DMS153 treated with DMSO at 0.1 percent for 48 hours (cell line): ENCODE measurements around the gene ATP11A.

ENCODE experiments used
- DNase-seq: peaks from one replicate; lab custom pipeline; 2025; ENCODE audit not compliant: unreplicated experiment; lab: John Stamatoyannopoulos, UW

Gene ATP11A

DNA sequence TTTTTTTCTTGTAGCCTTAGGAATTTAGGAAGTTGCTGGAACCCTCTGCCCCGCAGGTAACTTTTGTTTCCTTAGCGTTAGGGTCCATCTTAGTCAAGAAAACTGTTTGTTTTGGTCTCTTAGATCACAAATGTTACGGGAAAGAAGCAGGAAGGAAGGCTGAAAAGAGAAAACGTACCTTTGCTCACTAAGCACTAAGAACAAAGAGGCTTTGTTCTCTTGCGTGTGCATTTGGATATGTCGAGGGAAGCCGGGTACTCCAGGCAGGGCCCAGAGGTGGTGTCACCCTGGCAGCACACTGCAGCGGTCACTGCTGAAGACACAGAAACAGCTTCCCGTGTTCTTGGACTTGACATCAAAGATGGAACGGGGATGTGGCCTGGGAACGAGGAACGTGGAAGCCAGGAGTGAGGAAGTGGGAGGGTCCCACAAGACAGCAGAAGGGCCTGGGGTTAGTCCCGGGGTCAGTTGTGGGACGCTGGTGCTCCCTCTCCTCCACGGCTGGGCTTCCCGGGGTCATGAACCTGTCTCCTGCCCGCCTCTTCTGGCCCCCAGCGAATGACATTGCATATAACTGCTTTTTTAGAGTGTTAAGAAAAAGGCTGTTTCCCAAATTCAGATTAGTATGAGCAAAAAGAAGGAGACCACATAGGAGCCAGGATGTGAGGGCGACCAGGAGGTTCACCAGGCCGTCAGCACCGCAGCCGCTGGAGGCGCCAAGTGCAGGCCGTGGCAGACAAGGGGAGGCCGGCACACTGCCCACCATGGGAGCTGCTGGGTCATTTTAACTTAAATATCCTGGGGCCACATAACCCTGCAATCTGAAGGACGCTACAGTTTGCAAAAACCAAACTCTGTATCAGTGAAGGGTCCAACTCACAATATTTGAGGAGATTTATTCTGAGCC lies 31.6 kb downstream of the ATP11A start:
- no peak for DNase-seq

DNA sequence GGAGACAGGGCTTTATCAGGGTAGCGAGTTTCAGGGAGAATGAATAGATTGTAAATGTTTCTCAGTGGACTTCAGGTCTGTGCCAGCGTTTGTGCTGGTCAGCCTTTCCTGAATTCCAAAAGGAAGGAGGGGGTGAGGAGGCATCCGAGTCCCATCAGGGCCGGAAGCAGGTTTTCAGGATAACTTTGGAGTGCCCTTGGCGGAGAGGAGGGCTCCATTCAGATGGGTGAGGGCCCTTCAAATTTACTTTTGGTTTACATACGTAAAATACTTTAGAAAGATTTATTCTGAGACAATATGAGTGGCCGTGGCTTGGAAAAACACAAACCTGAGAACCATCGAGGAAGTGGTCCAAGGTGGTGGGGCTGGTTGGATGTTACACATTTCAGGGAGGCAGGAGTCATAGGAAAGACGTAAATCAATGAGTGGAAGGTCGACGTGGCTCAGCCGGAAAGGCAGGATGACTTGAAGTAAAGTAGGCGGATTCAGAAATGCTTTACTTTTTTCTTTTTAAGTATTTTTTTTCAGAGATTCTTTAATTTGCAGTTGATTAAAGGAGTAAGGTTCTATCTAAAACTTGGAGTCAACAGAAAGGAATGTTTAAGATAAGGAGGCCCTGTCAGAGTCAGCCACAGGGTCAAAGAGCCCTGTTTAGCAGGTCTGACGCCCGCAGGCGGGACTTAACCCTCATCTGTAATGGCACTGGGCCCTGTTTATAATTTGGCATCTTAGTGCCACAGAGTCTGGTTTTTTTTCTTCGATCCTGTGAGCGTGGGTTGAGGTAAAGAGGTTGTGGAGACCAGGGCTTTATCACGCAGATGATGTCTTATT lies 32.8 kb downstream of the ATP11A start:
- DNase-seq, result no peak

DNA sequence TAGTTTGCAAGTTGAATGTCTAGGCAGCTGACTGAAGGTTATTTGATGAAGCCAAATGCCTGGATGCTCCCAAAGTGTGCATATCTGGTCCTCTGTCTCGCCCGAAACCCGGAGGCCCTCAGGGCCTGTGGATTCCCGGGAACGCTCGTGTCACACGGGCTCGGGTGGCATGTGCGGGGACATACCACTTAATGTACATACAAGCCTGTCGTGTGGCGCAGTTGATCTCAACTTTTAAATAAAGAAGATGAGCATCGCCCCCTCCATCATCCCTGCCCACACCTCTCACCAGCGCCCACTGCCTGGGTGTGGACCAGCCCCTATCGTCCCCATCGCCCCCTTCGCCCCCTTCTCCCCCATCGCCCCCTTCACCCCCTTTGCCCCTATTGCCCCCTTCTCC lies 33.9 kb downstream of the ATP11A start:
- no peak for DNase-seq

DNA sequence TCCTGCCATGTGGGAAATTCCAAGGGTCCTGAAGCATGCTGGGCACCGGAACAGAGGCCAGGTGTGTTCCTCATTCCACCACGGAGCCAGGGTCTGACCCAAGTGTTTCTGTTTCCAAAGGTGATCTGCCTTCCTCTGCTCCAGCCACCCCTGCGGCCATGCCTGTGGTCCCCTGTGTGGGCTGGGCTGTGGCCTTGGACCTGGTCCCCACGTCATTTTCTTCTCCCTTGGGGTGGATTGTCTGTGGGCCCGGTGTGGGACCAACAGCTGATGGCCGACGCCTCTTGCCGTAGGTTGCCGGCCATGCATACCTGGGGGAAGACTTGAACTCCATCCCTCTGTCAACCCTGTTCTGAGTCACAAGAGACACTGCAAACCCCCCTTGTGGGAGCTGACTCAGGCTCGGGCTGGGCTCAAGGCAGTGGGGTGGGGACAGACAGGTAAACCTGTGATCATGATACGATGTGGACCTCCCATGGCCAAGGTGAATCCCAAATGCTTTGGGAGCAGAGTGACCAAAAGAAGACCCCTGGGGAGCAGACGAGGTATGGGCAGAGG lies 35.0 kb downstream of the ATP11A start:
- no peak for DNase-seq

DNA sequence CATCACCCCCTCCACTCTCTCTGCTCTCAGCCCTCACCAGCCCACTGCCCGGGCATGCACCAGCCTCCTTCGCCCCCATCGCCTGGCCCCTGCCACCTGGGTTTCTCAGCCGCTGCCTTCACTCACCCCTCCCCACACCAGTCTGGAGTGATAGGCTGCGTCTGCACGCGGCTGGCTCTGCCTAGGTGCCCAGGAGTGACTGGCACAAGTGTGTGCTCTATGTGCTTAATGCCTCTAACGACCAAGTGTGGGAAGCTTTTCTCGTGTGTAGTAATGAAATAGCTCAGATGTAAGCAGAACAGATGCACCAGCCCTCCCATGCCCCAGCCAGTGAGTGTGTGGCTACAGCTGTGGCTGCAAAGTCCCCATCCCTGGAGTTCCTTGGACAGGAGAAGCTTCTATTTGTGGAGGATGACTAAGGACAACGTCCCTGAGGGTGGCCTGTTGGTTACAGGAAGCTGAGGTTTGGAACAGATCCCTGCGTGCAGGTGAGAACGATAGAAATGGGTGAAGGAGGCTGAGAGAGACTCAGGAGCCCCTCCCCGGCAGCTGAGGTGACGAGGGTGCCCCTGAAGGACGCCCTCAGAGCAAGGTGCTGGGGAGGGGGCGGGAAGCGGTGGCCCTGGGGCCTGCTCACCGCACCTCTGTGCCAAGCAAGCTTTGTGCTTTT lies 35.6 kb downstream of the ATP11A start:
- DNase-seq, result peak; percentile 47

DNA sequence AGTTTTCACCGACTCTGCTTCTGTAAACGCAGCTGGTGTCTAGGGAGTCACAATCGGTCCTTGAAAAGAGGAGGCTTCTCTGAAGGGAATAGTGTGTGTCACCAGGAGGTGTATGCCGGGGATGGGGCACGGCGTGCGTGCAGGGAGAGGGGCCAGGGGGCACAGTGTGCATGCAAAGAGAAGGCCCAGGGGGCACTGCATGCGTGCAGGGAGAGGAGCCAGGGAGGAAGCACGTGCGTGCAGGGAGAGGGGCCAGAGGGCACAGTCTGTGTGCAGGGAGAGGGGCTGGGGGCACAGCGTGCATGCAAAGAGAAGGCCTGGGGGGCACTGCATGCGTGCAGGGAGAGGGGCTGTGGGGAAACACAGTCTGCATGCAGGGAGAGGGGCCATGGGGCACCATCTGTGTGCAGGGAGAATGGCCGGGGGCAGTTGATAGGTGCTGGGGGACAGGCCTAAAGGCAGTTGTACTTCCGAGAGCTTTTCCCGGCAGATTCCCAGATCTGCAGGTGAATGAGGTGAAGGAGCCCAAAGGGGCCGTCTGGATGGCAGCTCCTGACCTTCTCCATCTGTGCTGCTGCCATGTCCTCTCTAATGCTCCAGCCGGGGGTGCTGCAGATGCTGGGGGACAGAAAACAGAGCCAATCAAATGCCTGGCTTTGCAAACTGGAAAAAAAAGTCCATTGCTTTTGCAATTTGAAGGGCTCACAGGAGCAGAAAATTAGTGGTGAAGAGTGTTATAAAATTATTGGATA lies 36.4 kb downstream of the ATP11A start:
- no peak for DNase-seq

DNA sequence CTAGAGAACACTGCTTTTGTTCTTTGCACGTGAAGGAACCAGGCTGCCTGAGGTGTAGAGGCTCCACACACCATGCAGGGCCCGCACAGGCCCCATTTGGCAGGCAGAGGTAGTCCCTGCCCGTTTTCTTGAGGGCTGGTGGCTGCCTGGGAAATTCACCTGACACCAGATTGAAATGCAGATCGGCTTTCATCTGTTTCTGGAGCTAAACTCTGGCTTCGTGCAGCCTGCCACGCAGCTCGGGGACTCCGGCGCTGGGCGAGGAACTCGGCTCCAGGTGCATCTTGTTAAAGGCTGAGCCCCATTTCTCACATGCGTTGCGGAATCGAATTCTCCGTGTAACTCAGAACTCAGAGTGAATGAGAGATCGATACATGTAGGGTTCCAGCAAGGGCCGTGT lies 37.7 kb downstream of the ATP11A start:
- DNase-seq, result no peak

DNA sequence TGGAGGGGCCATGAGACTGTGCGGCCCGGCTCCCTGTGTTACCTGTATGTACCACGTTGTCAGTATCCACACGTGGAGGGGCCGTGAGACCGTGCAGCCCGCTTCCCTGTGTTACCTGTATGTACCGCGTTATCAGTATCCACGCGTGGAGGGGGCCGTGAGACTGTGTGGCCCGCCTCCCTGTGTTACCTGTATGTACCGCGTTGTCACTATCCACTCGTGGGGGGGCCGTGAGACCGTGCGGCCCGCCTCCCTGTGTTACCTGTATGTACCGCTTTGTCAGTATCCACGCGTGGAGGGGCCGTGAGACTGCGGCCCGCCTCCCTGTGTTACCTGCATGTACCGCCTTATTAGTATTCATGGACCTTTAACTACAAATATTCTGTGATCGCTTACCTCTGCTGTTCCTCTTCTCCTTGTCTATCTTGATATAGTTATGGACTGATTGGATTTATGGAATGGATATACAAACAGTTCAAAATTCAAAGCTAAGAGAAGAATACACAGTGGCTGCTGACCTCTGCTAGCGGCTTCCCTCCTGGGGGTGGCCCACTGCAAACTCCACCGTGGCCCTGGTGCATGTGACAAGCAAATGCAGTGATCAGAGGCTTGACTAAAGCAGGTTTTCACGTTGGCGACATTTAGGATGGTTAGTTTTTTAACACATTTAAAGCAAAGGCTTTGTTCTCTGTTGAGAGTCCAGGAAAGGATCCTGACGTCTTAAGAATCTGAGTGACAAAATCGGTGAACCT lies 38.7 kb downstream of the ATP11A start:
- no peak for DNase-seq

DNA sequence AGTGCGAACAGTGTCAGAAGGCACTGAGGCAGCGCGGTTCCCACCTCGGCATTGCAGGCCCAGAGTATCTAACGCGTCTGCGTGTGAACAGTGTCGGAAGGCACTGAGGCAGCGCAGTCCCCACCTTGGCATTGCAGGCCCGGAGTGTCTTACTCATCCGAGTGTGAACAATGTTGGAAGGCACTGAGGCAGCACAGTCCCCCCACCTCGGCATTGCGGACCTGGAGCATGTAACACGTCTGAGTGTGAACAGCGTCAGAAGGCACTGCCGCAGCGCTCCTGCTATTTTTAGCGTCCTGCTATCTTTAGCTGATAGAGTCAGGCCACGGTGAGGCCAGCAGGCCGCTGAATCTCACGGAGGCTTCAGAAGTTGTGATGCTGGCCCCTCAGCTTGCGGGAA lies 39.6 kb downstream of the ATP11A start:
- no peak for DNase-seq

DNA sequence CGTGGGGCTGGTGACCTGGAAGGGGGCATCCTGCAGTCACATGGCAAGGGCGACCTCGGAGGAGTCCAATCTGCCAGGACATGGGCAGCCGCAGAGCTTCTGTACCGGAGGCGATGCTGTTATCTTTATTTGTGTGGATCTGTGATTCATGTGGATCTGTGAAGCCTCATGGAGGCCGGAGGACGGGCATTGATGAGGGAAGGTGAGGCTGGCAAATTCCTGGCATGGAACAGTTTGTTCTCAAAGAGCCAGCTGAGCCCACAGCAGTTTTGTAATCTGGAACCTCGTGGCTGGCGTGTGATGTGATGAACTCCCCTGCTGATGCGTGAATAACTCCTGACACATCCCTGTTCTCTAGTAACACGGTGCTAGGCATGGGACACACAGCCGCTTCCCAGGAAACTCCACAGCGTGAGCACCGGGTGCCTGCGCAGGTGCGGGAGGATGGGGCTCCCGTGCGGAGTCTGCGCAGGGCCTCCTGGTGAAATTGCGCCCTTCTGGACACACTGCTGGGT lies 40.4 kb downstream of the ATP11A start:
- DNase-seq, result no peak

DNA sequence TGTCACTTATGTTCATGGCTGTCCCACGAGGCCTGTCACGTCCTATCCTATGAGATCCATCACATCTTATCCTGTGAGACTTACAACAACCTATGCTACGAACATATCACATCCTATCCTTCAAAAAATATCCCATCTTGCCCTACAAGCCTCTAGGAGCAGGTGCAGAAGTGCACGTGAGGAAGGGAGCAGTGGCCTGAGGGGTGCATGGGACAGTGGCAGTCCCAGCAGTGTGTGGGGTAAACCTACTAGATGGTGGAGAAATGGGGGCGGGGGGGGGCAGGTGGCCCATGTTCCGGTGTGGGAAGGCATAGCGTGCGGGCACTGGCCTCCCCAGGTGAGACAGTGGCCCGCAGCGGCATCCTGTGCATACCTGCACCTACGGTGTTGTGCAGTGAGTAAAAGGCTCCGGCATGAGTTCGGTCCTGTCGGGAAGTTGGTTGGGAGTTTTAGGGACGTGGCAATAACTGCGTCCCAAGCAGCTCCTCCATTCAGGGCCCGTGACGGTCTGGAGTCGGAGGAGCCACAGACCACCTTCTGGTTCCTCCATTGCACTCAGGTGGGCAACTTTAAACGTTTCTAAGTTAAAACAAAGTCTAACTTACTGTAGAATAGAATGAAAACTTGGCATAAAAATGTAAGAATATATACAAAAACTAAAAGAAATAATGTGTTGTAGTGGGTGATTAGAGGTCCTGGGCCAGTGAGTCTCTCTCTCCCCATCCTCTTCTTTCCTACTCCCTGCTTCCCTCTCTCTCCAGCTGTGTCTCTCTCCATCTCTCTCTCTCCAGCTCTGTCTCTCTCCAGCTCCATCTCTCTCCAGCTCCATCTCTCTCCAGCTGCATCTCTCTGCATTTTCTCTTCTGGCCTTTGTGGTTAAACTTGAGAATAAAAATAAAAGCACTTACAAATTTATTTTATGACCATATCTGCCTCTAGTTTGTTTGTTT lies 42.1 kb downstream of the ATP11A start:
- no peak for DNase-seq

DNA sequence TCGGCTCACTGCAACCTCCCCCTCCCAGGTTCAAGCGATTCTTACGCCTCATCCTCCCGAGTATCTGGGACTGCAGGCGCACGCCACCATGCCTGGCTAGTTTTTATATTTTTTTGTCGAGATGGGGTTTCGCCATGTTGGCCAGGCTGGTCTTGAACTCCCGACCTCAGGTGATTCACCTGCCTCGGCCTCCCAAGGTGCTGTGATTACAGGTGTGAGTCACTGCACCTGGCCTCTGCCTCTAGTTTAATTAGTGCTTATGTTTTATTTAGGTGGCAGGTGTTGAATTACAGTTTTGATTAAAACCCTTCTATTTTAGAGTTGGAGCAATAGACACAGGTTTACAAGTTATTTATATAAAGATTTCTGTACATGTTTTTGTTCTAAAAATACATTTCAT lies 42.8 kb downstream of the ATP11A start:
- no peak for DNase-seq

DNA sequence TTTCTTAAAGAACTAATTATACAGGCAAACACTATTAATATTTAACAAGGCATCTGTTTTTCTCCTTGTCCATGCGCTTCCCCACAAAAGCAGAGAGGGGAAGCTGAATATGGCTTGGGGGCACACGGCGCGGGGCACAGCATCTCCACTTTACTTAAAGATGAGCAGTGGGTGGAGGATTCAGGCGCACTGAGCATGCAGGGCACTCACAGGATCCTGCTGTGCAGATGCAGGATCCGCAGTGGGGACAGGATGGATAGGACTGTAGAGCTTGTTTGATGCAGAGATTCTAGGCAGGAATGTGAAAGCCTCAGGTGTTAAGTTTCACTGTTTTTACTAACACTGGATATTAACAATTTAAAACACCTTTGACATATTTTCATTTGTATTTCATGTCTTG lies 43.3 kb downstream of the ATP11A start:
- no peak for DNase-seq

DNA sequence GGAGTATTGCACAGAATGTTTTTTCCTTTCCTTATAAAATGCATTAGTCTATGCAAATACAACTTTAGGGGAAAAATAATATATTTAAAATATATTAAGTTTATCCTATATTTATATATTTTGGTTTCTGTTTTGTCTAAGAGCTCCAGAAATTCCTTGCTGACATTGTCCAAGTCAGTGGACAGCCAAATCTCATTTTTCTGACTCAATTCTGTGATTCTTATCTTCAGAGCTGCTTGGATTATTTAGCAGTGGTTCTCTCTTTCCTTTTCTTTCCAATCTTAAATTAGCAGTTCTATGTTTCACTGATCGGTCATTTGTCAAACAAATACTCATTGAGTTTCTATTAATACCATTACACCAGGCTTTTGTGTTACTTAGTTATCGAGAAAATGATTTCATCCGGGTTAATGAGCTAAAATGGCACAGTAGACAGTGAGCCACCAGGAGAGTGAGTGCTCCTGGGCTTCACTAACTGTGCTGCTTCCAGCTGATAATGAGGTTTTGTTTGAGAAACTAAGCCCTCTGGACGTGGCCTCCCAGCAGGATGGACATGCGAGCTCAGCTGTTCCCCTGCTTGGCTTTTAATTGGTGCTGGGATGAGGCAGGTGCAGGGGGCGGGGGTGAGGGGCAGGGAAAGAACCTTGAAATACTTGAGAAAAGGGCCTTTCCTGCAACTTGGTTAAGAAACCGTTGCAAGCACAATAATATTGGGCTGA lies 44.0 kb downstream of the ATP11A start:
- DNase-seq, result no peak

DNA sequence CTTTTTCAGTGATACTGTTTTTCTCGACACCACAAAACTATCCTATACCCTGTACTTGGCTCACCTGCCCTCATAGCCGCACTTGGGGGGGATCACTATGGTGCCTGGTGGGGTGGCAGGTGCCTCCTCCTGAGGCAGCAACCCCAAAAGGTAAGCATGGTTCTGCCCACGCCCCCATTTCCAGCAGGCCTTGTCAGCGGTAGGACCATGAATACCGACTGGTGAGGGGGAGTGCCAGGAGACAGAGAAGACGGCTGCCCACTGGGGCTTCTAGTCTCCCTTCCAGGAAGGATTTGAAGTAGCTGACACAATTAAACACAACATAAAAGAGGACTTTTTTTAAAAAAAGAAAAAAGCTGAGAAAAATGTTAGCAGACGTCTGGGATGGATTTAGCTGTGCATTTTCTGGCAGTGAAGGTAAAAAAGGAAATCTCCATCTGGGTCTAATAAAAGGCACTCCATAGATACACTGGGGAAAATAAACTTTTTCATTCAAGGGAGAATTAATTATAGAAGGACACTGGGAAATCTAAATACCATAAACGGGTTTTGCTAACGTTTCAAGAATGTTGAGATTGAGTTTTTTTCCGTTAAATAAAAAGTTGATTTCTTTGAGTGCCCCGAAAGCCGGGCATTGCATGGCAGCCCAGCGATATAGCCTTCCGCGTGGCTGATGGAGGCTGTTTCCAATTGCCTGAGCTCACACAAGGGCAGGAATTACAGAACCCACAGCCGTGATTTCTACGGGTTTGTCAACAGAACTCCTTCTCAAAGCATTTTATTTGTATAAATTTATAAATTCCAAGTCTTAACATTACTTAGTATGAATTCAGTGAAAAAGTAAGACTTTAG lies 45.1 kb downstream of the ATP11A start:
- DNase-seq, result no peak

DNA sequence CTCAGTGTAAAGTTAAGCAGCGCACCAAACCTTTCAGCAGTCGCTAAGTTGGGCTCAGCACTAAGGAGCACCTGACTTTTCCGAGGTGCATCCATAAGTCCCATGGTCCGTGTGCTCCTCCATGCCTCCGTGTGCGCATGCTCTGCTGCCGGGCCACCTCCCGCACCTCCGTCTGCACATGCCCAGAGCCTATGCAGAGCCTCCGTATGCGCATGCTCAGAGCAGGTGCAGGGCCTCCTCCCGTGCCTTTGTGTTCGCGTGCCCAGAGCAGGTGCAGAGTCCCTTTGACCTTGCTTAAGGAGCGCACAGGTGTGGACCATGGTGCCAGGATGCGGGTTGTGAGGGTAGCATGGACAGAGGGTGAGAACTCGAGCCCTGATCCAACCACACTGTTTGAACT lies 46.0 kb downstream of the ATP11A start:
- DNase-seq, result no peak

DNA sequence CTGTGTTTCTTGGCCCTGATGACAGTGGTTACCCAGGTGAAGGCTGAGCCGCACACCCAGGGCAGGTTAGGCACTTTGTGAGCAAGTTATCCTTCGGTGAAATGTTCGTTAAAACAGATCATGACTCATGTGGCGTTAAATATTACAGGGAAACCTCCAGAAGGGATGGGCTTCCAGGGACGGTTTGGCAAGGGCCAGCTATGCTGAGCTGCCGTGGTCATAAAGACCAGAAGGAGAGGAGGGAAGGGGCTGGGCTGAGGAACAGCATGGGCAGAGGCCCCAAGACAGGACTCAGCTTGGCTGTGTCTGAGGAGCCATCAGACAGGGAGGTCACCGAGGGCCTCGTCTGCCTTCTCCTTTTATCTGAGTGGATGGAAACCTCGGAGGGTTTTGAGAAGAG lies 47.5 kb downstream of the ATP11A start:
- DNase-seq, result no peak
